DOHH2 (cell line): ENCODE results near the gene SLC38A11.

Experiments used
- CTCF ChIP-seq: fragments of 200-600 bp; sonication (generic); IDR thresholded peaks from one replicate; pipeline ENCODE4 v1.5.1; 2014; ENCODE audit warnings: antibody characterized with exemption, mild to moderate bottlenecking, low read depth, low read length; ENCODE audit not compliant: poor library complexity, severe bottlenecking
- EZH2phosphoT487 ChIP-seq: fragments of 200-600 bp; sonication (generic); IDR thresholded peaks from 2 replicates; pipeline ENCODE4 v1.6.1; 2017; ENCODE audit warnings: borderline replicate concordance, mild to moderate bottlenecking, antibody characterized with exemption, low read length, moderate library complexity, mixed read lengths

GRCh38 chr2:164846276-164846675 is 109.0 kb downstream of the SLC38A11 start:
- TF ChIP-seq CTCF: no peak
- TF ChIP-seq EZH2phosphoT487: no peak
